WTC11 (cell line): ENCODE data around the gene OTOP1.

ENCODE experiments used
- FOXP1 ChIP-seq: sonication (generic); formaldehyde crosslinking; IDR thresholded peaks from 2 replicates; pipeline ENCODE4 v1.8.0; 2022; ENCODE audit warnings: missing genetic modification reagents, mild to moderate bottlenecking, moderate library complexity, borderline replicate concordance
- IRF2 ChIP-seq: sonication (generic); formaldehyde crosslinking; IDR thresholded peaks from 2 replicates; pipeline ENCODE4 v1.8.0; 2022; ENCODE audit warnings: low read depth, missing genetic modification reagents, borderline replicate concordance
- TEAD4 ChIP-seq: sonication (generic); formaldehyde crosslinking; IDR thresholded peaks from 2 replicates; pipeline ENCODE4 v1.8.0; 2022; ENCODE audit warnings: mild to moderate bottlenecking, missing genetic modification reagents
- ZNF232 ChIP-seq: sonication (generic); formaldehyde crosslinking; IDR thresholded peaks from 2 replicates; pipeline ENCODE4 v1.8.0; 2022; ENCODE audit warnings: mild to moderate bottlenecking, missing genetic modification reagents
- ZNF263 ChIP-seq: sonication (generic); formaldehyde crosslinking; IDR thresholded peaks from 2 replicates; pipeline ENCODE4 v1.8.1; 2022; ENCODE audit warnings: low read depth, mild to moderate bottlenecking, moderate library complexity, missing genetic modification reagents
- ZNF317 ChIP-seq: sonication (generic); formaldehyde crosslinking; IDR thresholded peaks from 2 replicates; pipeline ENCODE4 v1.8.1; 2023; ENCODE audit warnings: low read depth, mild to moderate bottlenecking, moderate library complexity, missing genetic modification reagents, borderline replicate concordance
- ZNF423 ChIP-seq: fragments of 250-450 bp; sonication (Bioruptor Pico); IDR thresholded peaks from 2 replicates; pipeline ENCODE4 v2.1.2; 2022; ENCODE audit warnings: mild to moderate bottlenecking, moderate library complexity
- TF ChIP-seq, protein P1 (sequence below): fragments of 200-600 bp; IDR thresholded peaks from 2 replicates; pipeline ENCODE4 v1.8.0; 2022; ENCODE audit warnings: antibody characterized with exemption
- TF ChIP-seq, protein P2 (sequence below): sonication (generic); formaldehyde crosslinking; IDR thresholded peaks from 2 replicates; pipeline ENCODE4 v1.8.0; 2022; ENCODE audit warnings: mild to moderate bottlenecking, missing genetic modification reagents
- TF ChIP-seq, protein P3 (sequence below): sonication (generic); formaldehyde crosslinking; IDR thresholded peaks from 2 replicates; pipeline ENCODE4 v1.8.1; 2023; ENCODE audit warnings: mild to moderate bottlenecking, missing genetic modification reagents, moderate library complexity
- TF ChIP-seq, protein P4 (sequence below): sonication (generic); formaldehyde crosslinking; IDR thresholded peaks from 2 replicates; pipeline ENCODE4 v1.8.1; 2022; ENCODE audit warnings: mild to moderate bottlenecking, missing genetic modification reagents, moderate library complexity, borderline replicate concordance

DNA sequence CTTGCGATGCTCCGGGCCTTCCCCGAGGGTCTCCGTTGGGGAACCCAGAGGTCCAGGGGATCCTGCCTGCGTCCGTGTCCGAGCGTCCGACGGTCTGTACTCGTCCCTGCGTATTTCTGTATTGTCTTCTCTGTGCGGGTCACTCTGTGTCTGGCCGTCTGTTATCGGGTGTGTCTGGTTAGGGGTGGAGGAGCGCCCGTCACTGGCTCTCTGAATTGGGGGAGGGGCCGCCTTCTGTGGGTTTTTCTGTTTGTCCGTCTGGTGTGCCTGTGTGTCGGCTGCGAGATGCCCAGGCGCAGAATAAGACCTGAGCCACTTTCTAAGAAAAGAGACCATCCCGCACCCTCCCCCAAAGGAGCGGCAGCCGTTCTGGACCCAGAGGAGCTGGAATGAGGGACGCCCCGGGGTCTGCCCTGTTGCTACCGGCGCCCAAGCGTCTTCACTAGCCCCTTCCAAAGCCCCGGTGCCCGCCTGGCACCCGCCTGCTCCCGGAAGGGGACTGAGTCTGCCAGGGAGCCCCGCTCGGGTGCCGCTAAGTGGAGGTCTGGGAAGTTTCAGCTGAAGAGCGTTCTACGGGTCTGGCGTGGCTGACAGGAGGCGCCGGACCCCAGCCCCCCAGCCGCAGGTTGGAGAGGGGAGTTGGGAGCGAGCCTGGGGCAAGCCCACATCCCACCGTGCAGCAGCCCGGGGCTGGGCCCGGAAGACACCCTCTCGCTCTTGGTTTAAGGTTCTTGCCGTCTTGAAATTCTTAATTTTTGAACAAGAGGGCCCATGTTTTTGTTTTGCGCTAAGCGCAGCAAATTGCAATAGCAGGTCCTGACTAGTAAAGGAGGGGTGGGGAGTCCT, 1.0 kb upstream of the OTOP1 start:
- no peak for TF ChIP-seq ZNF232 (CRISPR knock-in tag)
- TF ChIP-seq, protein P1, sequence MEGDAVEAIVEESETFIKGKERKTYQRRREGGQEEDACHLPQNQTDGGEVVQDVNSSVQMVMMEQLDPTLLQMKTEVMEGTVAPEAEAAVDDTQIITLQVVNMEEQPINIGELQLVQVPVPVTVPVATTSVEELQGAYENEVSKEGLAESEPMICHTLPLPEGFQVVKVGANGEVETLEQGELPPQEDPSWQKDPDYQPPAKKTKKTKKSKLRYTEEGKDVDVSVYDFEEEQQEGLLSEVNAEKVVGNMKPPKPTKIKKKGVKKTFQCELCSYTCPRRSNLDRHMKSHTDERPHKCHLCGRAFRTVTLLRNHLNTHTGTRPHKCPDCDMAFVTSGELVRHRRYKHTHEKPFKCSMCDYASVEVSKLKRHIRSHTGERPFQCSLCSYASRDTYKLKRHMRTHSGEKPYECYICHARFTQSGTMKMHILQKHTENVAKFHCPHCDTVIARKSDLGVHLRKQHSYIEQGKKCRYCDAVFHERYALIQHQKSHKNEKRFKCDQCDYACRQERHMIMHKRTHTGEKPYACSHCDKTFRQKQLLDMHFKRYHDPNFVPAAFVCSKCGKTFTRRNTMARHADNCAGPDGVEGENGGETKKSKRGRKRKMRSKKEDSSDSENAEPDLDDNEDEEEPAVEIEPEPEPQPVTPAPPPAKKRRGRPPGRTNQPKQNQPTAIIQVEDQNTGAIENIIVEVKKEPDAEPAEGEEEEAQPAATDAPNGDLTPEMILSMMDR, result no peak
- TF ChIP-seq ZNF423, result no peak
- no peak for TF ChIP-seq TEAD4 (CRISPR knock-in tag)
- TF ChIP-seq, protein P2, sequence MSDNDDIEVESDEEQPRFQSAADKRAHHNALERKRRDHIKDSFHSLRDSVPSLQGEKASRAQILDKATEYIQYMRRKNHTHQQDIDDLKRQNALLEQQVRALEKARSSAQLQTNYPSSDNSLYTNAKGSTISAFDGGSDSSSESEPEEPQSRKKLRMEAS, result no peak
- TF ChIP-seq, protein P3, sequence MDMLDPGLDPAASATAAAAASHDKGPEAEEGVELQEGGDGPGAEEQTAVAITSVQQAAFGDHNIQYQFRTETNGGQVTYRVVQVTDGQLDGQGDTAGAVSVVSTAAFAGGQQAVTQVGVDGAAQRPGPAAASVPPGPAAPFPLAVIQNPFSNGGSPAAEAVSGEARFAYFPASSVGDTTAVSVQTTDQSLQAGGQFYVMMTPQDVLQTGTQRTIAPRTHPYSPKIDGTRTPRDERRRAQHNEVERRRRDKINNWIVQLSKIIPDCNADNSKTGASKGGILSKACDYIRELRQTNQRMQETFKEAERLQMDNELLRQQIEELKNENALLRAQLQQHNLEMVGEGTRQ (CRISPR knock-in tag), result no peak
- no peak for TF ChIP-seq ZNF263
- no peak for TF ChIP-seq FOXP1 (CRISPR knock-in tag)
- TF ChIP-seq IRF2, result no peak
- TF ChIP-seq, protein P4, sequence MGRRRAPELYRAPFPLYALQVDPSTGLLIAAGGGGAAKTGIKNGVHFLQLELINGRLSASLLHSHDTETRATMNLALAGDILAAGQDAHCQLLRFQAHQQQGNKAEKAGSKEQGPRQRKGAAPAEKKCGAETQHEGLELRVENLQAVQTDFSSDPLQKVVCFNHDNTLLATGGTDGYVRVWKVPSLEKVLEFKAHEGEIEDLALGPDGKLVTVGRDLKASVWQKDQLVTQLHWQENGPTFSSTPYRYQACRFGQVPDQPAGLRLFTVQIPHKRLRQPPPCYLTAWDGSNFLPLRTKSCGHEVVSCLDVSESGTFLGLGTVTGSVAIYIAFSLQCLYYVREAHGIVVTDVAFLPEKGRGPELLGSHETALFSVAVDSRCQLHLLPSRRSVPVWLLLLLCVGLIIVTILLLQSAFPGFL (CRISPR knock-in tag), result no peak
- TF ChIP-seq ZNF317 (CRISPR knock-in tag), result no peak
